Hematopoietic multipotent progenitor cell treated with erythropoietin and hydrocortisone succinate and interleukin-3 and kit ligand, for 17 days (in vitro differentiated cells): Measurements from ENCODE around the gene ZFAND4.
A peak's percentile ranks its signal among the peaks of the same experiment; 100 is the strongest.

ENCODE experiments used
- DNase-seq: peaks from one replicate; pipeline ENCODE4 v3.0.0-alpha.2; 2015; ENCODE audit warnings: low spot score

Gene ZFAND4

GRCh38 chr10:45589868-45590267, 82.7 kb downstream of the ZFAND4 start:
- peak; percentile 45 for DNase-seq

DNA sequence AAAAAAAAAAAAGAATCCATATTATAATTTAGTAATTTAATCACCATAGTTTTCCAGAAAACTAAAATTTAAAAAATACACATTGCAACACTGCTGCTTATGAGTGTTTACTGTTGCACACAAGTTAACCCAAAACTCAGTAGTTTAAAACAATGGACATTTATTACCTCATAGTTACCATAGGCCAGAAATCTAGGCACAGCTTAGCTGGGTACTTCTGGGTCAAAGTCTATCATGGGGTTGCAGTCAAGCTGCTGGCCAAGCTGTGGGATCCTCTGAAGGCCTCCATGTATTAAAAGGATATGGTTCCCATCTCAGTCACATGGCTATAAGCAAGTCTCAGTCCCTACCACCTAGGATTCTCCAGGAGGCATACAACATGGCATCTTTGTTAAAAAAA, 83.6 kb downstream of the ZFAND4 start:
- DNase-seq = no peak

DNA sequence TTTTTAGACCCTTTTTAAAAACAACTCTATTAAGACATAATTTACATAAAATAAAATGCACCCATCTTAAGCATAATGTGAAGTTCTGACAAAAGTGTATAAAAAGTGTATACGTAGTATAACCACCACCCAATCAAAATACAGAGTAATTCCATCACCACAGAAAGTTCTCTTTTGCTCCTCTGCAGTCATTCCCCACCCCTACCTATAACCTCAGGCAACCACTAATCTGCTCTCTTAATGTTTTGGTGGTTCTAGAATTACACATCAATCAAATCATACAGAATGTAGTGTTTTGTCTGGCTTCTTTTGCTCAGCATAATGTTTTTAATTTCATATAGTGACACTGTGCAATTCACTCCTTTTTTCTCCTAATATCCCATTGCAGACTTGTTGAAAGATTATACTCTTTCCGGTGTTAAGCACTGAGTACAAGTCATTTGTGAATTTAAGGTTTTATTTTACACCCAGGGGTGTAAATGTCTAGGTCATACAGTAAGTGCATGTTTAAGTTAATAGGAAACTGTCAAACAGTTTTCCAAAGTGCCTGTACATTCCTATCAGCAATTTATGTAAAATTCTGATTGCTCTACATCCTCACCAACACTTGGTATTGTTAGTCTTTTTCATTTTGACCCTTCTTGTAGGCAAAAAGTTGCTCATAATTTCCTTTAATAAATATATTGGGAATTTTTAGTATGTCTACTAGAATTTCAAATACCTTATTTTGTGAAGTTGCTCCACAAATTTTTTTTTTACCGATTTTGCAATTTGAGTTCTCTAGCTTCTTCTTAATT, 86.3 kb downstream of the ZFAND4 start:
- DNase-seq = no peak

DNA sequence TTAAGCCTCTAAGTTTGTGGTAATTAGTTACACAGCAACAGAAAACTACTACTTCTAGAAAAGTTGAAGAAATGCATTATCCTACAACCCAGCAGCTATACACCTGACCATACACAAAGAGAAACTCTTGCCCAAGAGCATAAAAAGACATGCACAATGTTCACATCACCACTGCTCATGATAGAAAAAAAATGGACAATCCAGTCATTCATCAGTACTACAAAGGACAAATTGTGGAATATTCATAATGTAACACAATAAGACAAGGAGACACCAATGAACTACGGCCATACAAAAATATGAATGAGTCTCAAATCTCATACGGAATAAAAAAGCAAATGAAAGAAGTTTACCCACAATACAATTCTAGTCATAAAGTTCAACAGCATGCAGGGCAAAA, 87.4 kb downstream of the ZFAND4 start:
- DNase-seq = no peak

- no peak for DNase-seq
These were observed 90.2 kb downstream of the ZFAND4 start for GRCh38 chr10:45582386-45582781.

GRCh38 chr10:45581582-45582385, 90.8 kb downstream of the ZFAND4 start:
- peak; percentile 93 for DNase-seq

DNA sequence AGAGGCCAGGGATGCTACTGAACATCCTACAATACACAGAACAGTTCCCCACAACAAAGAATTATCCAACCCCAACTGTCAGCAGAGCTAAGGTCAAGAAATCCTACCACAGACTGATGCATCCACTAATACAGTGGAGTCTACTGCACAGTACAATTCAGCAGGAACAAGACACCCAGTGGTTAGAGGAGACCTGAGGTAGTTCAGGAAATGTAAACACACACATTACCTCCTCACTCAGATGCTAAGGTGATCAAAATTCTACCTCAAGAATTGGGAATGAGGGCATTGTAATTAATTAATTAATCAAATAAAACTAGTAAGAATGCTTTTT, 91.4 kb downstream of the ZFAND4 start:
- no peak for DNase-seq

DNA sequence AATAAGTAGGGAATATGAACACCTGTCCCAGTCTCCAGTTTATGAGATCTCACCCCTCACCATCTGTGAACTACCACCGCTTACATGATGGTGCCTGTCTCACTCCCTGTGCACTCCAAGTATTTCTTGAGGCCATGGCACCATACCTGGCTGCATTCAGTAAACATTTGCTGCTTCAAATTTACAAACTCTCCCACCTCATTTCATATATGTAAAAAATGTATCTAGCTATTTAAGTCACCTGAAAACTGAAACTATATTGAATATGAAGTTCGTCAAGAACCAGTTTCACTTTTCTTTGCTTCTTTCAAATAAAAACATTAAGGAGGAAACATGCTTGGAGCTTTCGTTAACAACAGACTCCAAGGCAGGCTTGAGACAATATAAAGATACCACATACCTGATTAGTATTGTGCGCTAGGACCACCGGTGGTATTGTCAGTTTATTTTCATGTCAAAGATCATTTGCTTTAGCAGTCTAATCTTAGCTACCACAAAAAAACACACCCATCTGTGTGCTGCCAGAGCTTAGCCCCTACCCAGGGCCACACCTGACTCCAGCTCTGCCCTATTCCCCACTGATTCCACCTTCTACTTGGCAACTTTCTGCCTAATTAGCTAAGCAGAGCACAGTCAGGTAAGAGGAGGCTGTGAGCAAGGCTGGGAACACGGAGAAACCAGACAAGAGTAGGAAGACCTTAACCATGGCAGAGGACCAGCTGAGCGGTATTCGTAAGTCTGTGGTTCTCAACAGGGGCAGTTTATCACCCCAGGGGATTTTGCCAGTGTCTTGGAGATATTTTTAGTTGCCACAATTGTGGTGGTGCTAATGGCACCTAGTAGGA, 92.0 kb downstream of the ZFAND4 start:
- peak; percentile 85 for DNase-seq

GRCh38 chr10:45578384-45578971, 94.1 kb downstream of the ZFAND4 start:
- DNase-seq = peak; percentile 60

DNA sequence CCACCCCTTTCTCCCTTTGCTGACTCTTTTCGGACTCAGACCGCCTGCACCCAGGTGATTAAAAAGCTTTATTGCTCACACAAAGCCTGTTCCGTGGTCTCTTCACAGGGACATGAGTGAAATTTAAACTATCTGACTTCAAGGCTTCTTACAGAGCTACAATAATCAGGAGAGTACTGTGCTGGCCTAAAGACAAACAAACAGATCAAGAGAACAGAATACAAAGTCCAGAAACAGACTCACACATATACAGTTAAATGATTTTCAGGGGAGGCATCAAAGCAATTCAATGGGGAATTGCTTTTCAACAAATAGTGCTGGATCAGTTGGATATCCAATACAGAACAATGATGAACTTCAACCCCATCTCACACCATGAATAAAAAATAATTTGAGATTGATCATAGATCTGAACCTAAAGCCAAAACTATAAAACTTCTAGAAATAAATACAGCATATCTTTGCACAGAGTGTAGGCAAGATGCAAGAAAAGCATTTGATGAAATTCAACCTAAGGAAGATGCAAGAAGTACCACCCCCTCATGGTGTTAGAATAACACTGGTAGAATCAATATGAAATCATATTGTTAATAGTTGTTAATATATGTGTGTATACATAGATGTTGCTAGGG, 96.5 kb downstream of the ZFAND4 start:
- no peak for DNase-seq

DNA sequence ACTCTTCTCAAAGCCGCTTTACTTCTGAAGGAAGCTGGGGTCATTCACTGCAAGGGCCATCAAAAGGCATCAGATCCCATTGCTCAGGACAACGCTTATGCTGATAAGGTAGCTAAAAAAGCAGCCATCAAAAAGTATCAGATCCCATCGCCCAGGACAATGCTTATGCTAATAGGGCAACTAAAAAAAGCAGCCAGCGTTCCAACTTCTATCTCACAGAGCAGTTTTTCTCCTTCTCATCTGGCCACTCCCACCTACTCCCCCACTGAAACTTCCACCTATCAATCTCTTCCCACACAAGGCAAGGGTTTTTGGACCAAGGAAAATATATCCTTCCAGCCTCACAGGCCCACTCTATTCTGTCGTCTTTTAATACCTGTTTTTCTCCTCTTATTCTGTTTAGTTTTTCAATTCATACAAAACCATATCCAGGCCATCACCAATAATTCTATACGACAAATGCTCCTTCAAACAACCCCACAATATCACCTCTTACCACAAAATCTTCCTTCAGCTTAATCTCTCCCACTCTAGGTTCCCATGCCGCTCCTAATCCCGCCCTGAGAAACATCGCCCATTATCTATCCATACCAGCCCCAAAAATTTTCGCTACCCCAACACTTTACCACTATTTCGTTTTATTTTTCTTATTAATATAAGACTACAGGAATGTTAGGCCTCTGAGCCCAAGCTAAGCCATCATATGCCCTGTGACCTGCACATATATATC, 97.4 kb downstream of the ZFAND4 start:
- peak; percentile 48 for DNase-seq

DNA sequence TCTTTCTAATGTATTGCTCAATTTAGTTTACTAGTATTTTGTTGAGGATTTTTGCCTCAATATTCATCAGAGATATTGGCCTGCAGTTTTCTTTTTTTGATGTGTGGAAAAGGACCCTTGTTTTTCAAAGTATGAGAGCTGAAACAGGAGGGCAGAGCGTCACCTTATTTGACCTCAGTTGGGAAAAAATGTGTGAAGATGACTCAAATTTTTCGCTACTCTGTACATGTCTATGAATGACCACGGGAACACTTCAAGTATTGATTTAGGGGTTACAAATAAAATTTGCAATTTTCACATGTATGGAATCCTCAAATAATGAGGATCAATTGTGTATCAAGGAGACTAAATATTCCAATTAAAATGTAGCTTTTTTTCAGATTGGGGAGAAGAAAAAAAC, 103.1 kb downstream of the ZFAND4 start:
- DNase-seq = no peak

DNA sequence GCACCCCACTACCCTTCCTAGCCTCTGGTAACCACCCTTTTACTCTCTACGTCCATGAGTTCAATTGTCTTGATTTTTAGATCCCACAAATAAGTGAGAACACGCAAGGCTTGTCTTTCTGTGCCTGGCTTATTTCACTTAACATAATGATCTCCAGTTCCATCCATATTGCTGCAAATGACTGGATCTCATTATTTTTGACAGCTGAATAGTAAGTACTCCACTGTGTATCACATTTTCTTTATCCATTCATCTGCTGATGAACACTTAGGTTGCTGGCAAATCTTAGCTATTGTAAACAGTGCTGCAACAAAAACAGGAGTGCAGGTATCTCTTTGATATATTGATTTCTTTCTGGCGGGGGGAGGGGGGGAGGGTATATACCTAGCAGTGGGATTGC, 106.2 kb downstream of the ZFAND4 start:
- DNase-seq = no peak
